Keratinocyte (primary cell): Measurements from ENCODE around the gene FAM240A. TPM values are rescaled to one million over a fixed set of nuclear protein-coding genes. Genes with fewer than 3 reads are reported as not detected.

Experiments used
- DNase-seq: peaks from one replicate; pipeline ENCODE4 v3.0.0-alpha.2; 2011; ENCODE audit warnings: low read depth, missing footprints, low spot score
- FAIRE-seq: peaks from 2 replicates; lab custom pipeline; 2011; peaks lifted over from hg19 to GRCh38; lab: Jason Lieb, UNC
- H2AFZ ChIP-seq: 2 replicates; pipeline ENCODE4 v1.6.0; 2012; ENCODE audit warnings: low read length, control low read depth, inconsistent platforms; ENCODE audit not compliant: control insufficient read depth
- H3K27ac ChIP-seq: 2 replicates; pipeline ENCODE4 v1.5.1; 2011; ENCODE audit warnings: low read length; ENCODE audit not compliant: control insufficient read depth, insufficient read depth
- H3K27me3 ChIP-seq: 3 replicates; pipeline ENCODE4 v1.6.0; 2011; ENCODE audit warnings: low read length; ENCODE audit not compliant: control insufficient read depth, insufficient read depth; ENCODE audit errors: extremely low read depth
- H3K36me3 ChIP-seq, 2 experiments: 2 replicates in 1 of 2; 3 replicates in 1 of 2; pipeline ENCODE4 v1.5.1; 2011; ENCODE audit warnings: low read length in 2 of 2, mild to moderate bottlenecking in 1 of 2; ENCODE audit not compliant: control insufficient read depth in 2 of 2, insufficient read depth in 2 of 2; ENCODE audit errors: extremely low read depth in 1 of 2
- H3K4me1 ChIP-seq: 3 replicates; pipeline ENCODE4 v1.5.1; 2011; ENCODE audit warnings: low read length; ENCODE audit not compliant: control insufficient read depth, insufficient read depth; ENCODE audit errors: extremely low read depth
- H3K4me2 ChIP-seq: 3 replicates; pipeline ENCODE4 v1.6.0; 2011; ENCODE audit warnings: low read depth, low read length; ENCODE audit not compliant: control insufficient read depth, insufficient read depth; ENCODE audit errors: extremely low read depth
- H3K4me3 ChIP-seq, 3 experiments: fragments of 200-600 bp in 1 of 3; sonication (generic) in 1 of 3; 2 replicates in 2 of 3; 3 replicates in 1 of 3; pipeline ENCODE4 v1.5.1; 2011 to 2016; ENCODE audit warnings: low read length in 3 of 3, mild to moderate bottlenecking in 3 of 3, control low read depth in 2 of 3, inconsistent platforms in 1 of 3, low read depth in 1 of 3, mixed read lengths in 1 of 3, mixed run types in 1 of 3, moderate library complexity in 1 of 3; ENCODE audit not compliant: control insufficient read depth in 2 of 3, insufficient read depth in 2 of 3; ENCODE audit errors: extremely low read depth in 1 of 3
- H3K79me2 ChIP-seq: 2 replicates; pipeline ENCODE4 v1.6.0; 2012; ENCODE audit warnings: low read length; ENCODE audit not compliant: control insufficient read depth, insufficient read depth
- H3K9ac ChIP-seq: 3 replicates; pipeline ENCODE4 v1.6.0; 2011; ENCODE audit warnings: low read length; ENCODE audit not compliant: control insufficient read depth, insufficient read depth; ENCODE audit errors: extremely low read depth
- H3K9me1 ChIP-seq: 3 replicates; pipeline ENCODE4 v1.6.0; 2011; ENCODE audit warnings: low read length; ENCODE audit not compliant: control insufficient read depth, insufficient read depth; ENCODE audit errors: extremely low read depth
- H3K9me3 ChIP-seq: 2 replicates; pipeline ENCODE4 v1.5.1; 2012; ENCODE audit warnings: low read depth, low read length; ENCODE audit not compliant: control insufficient read depth
- H4K20me1 ChIP-seq: 3 replicates; pipeline ENCODE4 v1.6.0; 2011; ENCODE audit warnings: low read length; ENCODE audit not compliant: control insufficient read depth, insufficient read depth; ENCODE audit errors: extremely low read depth
- EZH2 ChIP-seq: IDR thresholded peaks from one replicate; pipeline ENCODE4 v1.6.1; 2012; ENCODE audit warnings: inconsistent platforms, mild to moderate bottlenecking, low read length, moderate library complexity
- dilution Hi-C: fragments of 300-500 bp; cut with MboI; formaldehyde crosslinking; loops from one replicate; pipeline ENCODE4 v1.7.0; 2020; ENCODE audit warnings: low sequenced_read_pairs; ENCODE audit not compliant: extremely low pct_ligation_motif_present
- polyA plus RNA-seq, 5 experiments: library from polyadenylated mRNA; depleted of rRNA in 3 of 5; stranded (reverse) in 3 of 5; stranded (forward) in 1 of 5; unstranded in 1 of 5; fragments of >200 nt; gene quantifications; 1 replicate in 1 of 5; 2 replicates in 3 of 5; 3 replicates in 1 of 5; pipeline versions ENCODE4 v1.2.1 to v1.2.3, GENCODE V29; 2011 to 2012; ENCODE audit warnings: missing spikeins in 2 of 5, low read depth in 1 of 5, low replicate concordance in 1 of 5
- TF ChIP-seq, protein P1 (sequence below), 3 experiments: IDR thresholded peaks in 1 of 3; conservative IDR thresholded peaks in 1 of 3; optimal IDR thresholded peaks in 1 of 3; 2 replicates in 2 of 3; 3 replicates in 1 of 3; pipeline versions ENCODE3 to v1.5.1; 2011; ENCODE audit warnings: low read length in 3 of 3, mild to moderate bottlenecking in 3 of 3, moderate library complexity in 2 of 3, control low read depth in 1 of 3, inconsistent platforms in 1 of 3; ENCODE audit not compliant: insufficient read depth in 2 of 3; ENCODE audit errors: extremely low read depth in 1 of 3

The FAM240A gene
- polyA plus RNA-seq, 1 donor (not counting 4 experiments of a cell fraction or from before 2014, with no cell fraction given): not detected

GRCh38 chr3:46565077-46565476, 47.2 kb upstream of the FAM240A start:
- DNase-seq (no peak), FAIRE-seq (no peak)
- Histone ChIP-seq H3K9me1 (no peaks in the 10 kb centered on the region), H3K9me3 (no peaks in the 10 kb centered on the region), H3K4me1 (peaks cover 15% of the 10 kb centered on the region), H4K20me1 (no peaks in the 10 kb centered on the region), H3K79me2 (no peaks in the 10 kb centered on the region), H2AFZ (no peak overlapping the region), H3K4me3 (peak overlapping the region in 1 of 3 experiments; percentile 53), H3K36me3 (no peaks in the 10 kb centered on the region), H3K27me3 (no peaks in the 10 kb centered on the region), H3K4me2 (peak overlapping the region; percentile 82), H3K9ac (no peak overlapping the region), H3K27ac (no peak overlapping the region)
- TF ChIP-seq, protein P1, sequence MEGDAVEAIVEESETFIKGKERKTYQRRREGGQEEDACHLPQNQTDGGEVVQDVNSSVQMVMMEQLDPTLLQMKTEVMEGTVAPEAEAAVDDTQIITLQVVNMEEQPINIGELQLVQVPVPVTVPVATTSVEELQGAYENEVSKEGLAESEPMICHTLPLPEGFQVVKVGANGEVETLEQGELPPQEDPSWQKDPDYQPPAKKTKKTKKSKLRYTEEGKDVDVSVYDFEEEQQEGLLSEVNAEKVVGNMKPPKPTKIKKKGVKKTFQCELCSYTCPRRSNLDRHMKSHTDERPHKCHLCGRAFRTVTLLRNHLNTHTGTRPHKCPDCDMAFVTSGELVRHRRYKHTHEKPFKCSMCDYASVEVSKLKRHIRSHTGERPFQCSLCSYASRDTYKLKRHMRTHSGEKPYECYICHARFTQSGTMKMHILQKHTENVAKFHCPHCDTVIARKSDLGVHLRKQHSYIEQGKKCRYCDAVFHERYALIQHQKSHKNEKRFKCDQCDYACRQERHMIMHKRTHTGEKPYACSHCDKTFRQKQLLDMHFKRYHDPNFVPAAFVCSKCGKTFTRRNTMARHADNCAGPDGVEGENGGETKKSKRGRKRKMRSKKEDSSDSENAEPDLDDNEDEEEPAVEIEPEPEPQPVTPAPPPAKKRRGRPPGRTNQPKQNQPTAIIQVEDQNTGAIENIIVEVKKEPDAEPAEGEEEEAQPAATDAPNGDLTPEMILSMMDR (optimal IDR thresholded peaks at IDR 0.05 in 1 of 3, IDR thresholded peaks at IDR 0.05 in 1 of 3, conservative IDR thresholded peaks at IDR 0.05 in 1 of 3; ENCODE audit: extremely low read depth in 1 of 3, insufficient read depth in 2 of 3, low read length in 3 of 3): no peak
- TF ChIP-seq EZH2: no peak
- dilution Hi-C loops: no loop called here

GRCh38 chr3:46565607-46566039, 46.7 kb upstream of the FAM240A start:
- Histone ChIP-seq H3K79me2 (no peaks in the 10 kb centered on the region), H3K4me1 (peaks cover 15% of the 10 kb centered on the region), H3K4me3 (peak overlapping the region; percentile 20 to 53 (median 50)), H3K4me2 (peak overlapping the region; percentile 82), H3K27ac (no peak overlapping the region), H3K9me1 (no peaks in the 10 kb centered on the region), H3K9ac (peak overlapping the region; percentile 68), H3K9me3 (no peaks in the 10 kb centered on the region), H3K36me3 (no peaks in the 10 kb centered on the region), H4K20me1 (no peaks in the 10 kb centered on the region), H2AFZ (peak overlapping the region; percentile 73), H3K27me3 (no peaks in the 10 kb centered on the region)
- no peak for FAIRE-seq
- dilution Hi-C loops: no loop called here
- DNase-seq: no peak
- no peak for TF ChIP-seq EZH2
- TF ChIP-seq, protein P1 (optimal IDR thresholded peaks at IDR 0.05 in 1 of 3, IDR thresholded peaks at IDR 0.05 in 1 of 3, conservative IDR thresholded peaks at IDR 0.05 in 1 of 3; ENCODE audit: extremely low read depth in 1 of 3, insufficient read depth in 2 of 3, low read length in 3 of 3): no peak
